ENCODE measurements around the gene CRIM1. TPM values are rescaled to one million over a fixed set of nuclear protein-coding genes. Genes with fewer than 3 reads are reported as not detected.

CRIM1 gene
- total and polyA plus RNA-seq, 10 donors, result 7.1 to 213 (median 110) TPM

GRCh38 chr2:36459725-36460137, 104.2 kb downstream of the CRIM1 start:
- Histone ChIP-seq H3K36me3 (peaks cover 0 to 6% (median 0%) of the 10 kb centered on the region in 6 donors), H3K4me3 (no peak overlapping the region), H3K4me1 (peaks cover 24 to 88% (median 61%) of the 10 kb centered on the region in 6 donors), H3K27me3 (replicated peaks in 1 of 7) (no peaks in the 10 kb centered on the region), H3K27ac (peak overlapping the region in 2 of 8 donors; percentile 64 to 65), H3K9me3 (no peaks in the 10 kb centered on the region)
- 39 to 69% (median 60%) methylated on average over 2 of the region's 2 CpGs for WGBS, 5 donors
- intact Hi-C loops (cut with DNase I; ENCODE audit: low total_unique reads), result no loop called here
- no peak for DNase-seq
- TF ChIP-seq POLR2AphosphoS5 (IDR thresholded peaks at IDR 0.05) (no peak), CTCF (IDR thresholded peaks at IDR 0.05 in 8 of 11, conservative IDR thresholded peaks at IDR 0.05 in 3 of 11) (peak in 3 of 11 experiments; percentile 6 to 29 (median 16))

- Histone ChIP-seq H3K27ac (peak overlapping the region in 7 of 8 donors; percentile 5 to 65 (median 45)), H3K36me3 (peaks cover 0 to 17% (median 0%) of the 10 kb centered on the region in 6 donors), H3K9me3 (no peaks in the 10 kb centered on the region), H3K27me3 (replicated peaks in 1 of 7) (no peaks in the 10 kb centered on the region), H3K4me1 (peaks cover 24 to 80% (median 54%) of the 10 kb centered on the region in 6 donors), H3K4me3 (no peak overlapping the region)
- WGBS, 5 donors, result 17 to 26% (median 18%) methylated on average over 4 of the region's 4 CpGs
- intact Hi-C loops (cut with DNase I; ENCODE audit: low total_unique reads), result no loop called here
- no peak for DNase-seq
- no peak for TF ChIP-seq POLR2AphosphoS5 (IDR thresholded peaks at IDR 0.05)
- no peak for TF ChIP-seq POLR2A (IDR thresholded peaks at IDR 0.05)
- TF ChIP-seq CTCF (IDR thresholded peaks at IDR 0.05 in 8 of 11, conservative IDR thresholded peaks at IDR 0.05 in 3 of 11), result no peak
Measured at GRCh38 chr2:36461039-36461681, 105.6 kb downstream of the CRIM1 start.

- Histone ChIP-seq H3K9me3 (no peaks in the 10 kb centered on the region), H3K4me1 (peaks cover 24 to 68% (median 45%) of the 10 kb centered on the region in 6 donors), H3K4me3 (no peak overlapping the region), H3K36me3 (peaks cover 0 to 27% (median 0%) of the 10 kb centered on the region in 6 donors), H3K27me3 (replicated peaks in 1 of 7) (no peaks in the 10 kb centered on the region), H3K27ac (peak overlapping the region in 2 of 8 donors; percentile 12 to 25)
- no peak for DNase-seq
- no peak for TF ChIP-seq CTCF (IDR thresholded peaks at IDR 0.05 in 8 of 11, conservative IDR thresholded peaks at IDR 0.05 in 3 of 11)
- TF ChIP-seq POLR2AphosphoS5 (IDR thresholded peaks at IDR 0.05), result no peak
- no peak for TF ChIP-seq POLR2A (IDR thresholded peaks at IDR 0.05)
- intact Hi-C loops (cut with DNase I; ENCODE audit: low total_unique reads), result no loop called here
- 79 to 92% (median 89%) methylated on average over 6 of the region's 6 CpGs for WGBS, 5 donors
Measured at GRCh38 chr2:36462311-36462935, 106.8 kb downstream of the CRIM1 start.

GRCh38 chr2:36463365-36463764, 107.8 kb downstream of the CRIM1 start:
- Histone ChIP-seq H3K4me1 (peaks cover 20 to 59% (median 39%) of the 10 kb centered on the region in 6 donors), H3K9me3 (no peaks in the 10 kb centered on the region), H3K4me3 (no peak overlapping the region), H3K27me3 (replicated peaks in 1 of 7) (no peaks in the 10 kb centered on the region), H3K27ac (no peak overlapping the region), H3K36me3 (peaks cover 0 to 31% (median 0%) of the 10 kb centered on the region in 6 donors)
- intact Hi-C loops (cut with DNase I; ENCODE audit: low total_unique reads), result no loop called here
- 58 to 73% (median 65%) methylated on average over 7 of the region's 7 CpGs for WGBS, 5 donors
- no peak for DNase-seq
- TF ChIP-seq POLR2A (IDR thresholded peaks at IDR 0.05) (no peak), CTCF (IDR thresholded peaks at IDR 0.05 in 8 of 11, conservative IDR thresholded peaks at IDR 0.05 in 3 of 11) (no peak), POLR2AphosphoS5 (IDR thresholded peaks at IDR 0.05) (no peak)

Measured in spleen (tissue), 11 donors.